Medulla oblongata (tissue), 1 donor: ENCODE measurements around the gene NOXO1.

ENCODE experiments used
- DNase-seq: peaks from one replicate; pipeline ENCODE4 v3.0.0-alpha.2; 2015; ENCODE audit errors: extremely low spot score

The NOXO1 gene

DNA sequence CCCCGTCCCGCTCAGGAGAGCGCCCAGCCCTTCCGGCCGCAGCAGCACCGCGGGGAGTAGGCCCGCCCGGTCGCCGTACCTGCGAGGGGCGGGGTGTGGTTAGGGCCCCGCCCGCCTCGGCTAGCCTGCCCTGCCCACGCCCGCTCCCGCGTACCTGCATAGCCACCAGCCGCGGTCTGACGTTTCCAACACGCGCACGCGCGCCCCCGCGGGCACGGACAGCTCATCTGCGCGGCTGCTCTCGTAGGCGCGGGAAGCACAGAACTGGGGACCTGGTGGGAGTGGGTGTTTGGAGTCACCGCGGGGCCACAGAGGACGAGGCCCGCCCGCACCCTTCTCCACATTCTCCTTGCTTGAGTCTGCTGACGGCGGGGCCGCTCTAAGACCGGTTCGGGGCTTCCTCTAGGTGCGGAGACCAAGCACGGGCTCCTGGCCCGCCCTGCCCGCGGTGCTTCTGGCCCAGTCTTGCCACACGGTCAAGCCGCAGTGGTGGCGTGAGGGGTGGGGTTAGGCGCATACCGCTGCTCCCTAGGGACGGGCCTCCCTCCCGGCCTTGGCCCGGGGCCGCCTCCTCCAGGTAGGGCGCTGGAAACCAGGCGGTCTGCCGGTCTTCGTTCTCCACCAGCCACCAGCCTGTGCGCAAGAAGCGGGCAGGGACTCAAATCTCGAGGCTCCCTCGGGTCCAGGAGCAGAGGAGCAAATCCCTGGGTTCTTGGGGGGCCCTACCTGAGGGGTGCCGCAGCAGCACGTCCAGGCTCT, 1.8 kb downstream of the NOXO1 start:
- no peak for DNase-seq

DNA sequence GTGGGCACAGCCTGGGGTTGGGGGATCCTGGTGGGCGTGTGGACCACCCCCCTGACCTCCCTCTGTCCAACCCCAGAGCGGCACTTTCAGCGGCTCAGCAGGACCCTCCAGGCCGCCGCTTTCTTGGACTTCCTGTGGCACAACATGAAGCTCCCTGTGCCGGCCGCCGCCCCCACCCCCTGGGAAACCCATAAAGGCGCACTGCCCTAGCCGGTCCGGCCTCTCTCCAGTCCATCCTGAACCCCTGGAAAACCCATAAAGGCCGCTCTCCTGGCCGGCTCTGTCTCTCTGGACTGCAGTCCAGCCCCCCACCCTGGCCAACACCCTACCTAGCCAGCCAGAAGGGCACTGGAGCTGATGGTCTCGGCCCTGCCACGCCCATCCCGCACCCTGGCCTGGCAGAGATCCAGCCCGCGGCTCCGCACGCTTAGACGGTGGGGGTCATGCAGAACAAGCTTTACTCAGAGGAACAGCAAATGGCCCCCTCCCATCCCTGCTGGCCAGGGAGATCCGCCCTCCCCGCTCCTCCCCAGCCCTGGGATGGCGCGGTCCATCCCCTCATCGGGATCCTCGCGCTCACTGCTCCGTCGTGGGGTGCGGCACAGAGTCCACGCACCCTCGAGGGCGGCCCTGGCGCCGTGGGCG, 2.7 kb downstream of the NOXO1 start:
- DNase-seq, result no peak

DNA sequence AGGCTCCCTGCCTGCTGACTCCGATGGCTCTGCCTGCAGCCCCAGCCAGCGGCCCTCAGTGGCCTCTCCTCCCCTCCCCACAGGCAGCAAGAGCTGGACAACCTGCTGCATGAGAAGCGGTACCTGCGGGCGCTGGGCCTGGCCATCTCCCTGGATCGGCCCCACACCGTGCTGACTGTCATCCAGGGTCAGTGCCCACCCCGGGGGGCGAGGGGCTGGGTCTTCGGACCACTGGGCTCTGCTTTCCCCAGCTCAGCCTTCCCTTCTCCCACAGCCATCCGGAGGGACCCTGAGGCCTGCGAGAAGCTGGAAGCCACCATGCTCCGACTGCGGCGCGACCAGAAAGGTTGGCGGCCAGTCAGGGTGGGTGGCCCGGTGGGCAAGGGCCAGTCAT, 3.4 kb downstream of the NOXO1 start:
- no peak for DNase-seq

DNA sequence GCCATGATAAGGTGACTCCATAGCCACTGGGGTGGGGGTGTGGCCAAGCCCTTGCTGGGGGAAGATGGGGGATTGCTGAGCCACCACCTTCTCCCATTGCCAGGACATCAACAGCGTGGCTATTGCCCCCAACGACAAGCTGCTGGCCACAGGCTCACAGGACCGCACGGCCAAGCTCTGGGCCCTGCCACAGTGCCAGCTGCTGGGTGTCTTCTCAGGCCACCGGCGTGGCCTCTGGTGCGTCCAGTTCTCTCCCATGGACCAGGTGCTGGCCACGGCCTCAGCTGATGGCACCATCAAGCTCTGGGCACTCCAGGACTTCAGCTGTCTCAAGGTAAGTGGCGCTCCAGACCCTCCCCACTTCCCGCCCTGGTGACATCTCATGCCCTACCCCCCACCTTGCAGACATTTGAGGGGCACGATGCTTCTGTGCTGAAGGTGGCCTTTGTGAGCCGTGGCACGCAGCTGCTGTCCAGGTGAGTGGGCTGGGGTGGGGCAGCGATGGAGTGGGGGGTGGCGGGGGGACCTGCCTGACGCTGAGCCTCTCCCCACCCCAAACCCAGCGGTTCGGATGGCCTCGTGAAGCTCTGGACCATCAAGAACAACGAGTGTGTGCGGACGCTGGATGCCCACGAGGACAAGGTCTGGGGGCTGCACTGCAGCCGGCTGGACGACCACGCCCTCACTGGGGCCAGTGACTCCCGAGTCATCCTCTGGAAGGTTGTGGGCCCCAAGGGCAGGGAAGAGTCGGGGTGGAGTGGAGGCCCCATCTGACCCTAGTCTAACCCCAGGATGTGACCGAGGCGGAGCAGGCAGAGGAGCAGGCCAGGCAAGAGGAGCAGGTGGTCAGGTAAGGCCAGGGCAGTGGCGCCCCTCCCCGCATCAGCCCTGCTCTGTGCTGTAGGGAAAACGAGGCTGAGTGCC, 4.1 kb downstream of the NOXO1 start:
- no peak for DNase-seq

DNA sequence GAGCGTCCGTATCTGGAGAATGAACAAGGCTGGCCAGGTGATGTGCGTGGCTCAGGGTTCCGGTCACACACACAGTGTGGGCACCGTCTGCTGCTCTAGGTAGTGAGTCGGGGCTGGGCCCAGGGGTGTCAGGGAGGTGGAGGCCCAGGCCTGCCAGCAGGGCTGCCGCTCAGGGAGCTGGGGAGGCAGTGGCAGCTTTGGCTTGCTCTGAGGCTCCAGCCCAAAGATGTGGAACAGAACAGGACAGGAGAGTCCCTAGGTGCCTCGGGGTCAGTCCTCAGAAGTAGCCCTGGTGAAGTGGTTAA, 5.1 kb downstream of the NOXO1 start:
- no peak for DNase-seq

DNA sequence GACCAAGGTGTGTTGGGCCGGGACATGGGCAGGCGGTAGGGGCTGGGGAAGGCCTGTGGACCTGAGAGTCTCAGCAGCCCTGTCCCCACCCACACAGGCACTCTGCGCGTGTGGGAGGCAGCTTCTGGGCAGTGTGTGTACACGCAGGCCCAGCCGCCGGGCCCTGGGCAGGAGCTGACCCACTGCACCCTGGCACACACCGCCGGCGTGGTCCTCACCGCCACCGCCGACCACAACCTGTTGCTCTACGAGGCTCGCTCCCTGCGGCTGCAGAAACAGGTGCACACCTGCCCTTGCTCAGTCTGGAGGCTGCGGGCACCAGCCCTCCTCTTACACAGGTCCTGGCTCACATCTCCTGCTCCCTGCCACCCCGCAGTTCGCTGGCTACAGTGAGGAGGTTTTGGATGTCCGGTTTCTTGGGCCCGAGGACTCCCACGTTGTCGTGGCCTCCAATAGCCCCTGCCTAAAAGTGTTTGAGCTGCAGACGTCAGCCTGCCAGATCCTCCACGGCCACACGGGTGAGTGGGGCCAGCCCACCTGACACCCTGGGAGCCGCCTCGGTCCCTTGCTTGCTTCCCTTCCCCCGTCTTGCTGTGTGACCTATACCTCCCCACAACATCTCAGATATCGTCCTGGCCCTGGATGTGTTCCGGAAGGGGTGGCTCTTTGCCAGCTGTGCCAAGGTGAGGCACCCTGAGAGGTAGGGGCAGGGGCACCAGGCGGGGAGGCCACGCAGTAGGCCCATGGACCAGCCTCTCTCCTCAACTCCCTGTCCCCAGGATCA, 5.6 kb downstream of the NOXO1 start:
- no peak for DNase-seq

DNA sequence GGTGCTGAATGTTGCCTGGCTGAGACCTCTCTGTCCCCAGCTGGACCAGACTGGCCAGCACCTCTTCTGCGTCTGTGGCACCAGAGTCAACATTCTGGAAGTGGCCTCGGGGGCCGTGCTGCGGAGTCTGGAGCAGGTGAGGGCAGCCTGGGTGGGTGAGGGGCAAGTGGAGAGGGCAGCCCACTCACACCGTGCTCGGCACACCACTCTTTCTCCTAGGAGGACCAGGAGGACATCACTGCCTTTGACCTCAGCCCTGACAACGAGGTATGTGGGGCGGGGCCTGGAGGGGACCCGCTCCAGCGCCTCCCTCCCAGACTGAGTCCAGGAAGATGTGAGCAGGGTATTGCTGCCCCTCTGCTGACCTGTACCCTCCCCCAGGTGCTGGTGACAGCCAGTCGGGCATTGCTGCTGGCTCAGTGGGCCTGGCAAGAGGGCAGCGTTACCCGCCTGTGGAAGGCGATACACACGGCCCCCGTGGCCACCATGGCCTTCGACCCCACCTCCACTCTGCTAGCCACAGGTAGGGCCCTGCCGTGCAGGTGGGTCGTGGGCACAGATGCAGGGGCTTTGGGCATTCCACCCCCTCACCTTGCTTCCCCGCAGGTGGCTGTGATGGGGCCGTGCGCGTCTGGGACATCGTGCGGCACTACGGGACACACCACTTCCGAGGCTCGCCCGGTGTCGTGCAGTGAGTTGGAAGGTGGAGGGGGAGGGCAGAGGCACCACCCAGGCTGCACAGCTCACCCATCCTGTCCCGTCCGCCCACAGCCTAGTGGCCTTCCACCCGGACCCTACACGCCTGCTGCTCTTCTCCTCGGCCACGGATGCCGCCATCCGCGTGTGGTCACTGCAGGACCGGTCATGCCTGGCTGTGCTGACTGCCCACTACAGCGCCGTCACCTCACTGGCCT, 6.9 kb downstream of the NOXO1 start:
- no peak for DNase-seq

DNA sequence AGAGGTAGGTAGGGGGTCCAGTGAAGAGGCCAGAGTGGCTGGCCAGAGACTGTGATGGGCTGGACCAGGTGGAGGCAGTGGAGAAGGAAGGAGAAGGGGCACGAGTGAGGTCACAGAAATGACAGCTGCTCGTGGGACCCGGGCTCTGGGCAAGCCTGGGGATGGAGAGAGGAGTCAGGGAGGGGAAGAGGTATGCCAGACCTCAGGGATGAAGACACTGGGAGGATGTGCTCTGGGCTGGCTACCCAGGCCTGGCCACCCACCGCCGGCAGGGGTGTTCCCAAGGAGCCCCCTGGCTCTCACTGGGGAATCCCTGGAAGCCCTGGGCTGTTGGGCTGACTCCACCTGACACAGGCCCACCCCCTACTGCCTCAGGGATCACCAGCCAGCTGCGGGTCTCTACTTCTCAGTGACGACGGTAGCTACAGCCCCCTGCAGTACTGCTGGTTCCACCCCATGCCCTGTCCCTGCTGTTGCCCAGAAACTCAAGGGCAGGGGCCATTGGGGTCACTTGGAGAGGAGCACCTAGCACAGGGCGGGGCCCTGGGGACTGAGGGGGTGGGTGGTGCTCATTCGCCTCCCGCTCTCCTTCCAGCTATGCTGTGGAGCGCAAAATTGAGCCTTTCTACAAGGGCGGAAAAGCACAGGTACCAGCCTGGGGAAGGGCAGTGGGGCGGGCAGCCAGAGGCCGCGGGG, 7.7 kb downstream of the NOXO1 start:
- no peak for DNase-seq

DNA sequence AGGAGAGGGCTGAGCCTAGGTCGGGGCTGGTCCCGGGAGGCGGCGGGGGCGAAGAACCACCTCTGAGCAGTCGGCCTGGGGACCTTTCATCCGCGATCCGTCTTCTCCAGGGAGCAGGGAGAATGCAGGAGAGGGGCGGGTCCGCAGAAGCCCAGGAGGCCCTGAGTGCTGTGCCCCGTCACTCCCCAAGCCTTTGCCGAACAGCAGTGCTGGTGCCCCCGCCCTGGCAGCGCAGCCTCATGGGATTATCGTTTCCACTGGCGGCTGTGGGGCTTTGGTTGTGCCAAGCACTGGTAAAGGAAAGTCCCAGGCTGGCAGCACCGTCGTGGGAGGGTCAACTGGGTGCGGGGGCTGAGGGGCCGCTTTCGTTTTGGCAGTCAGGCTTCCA, 8.8 kb downstream of the NOXO1 start:
- no peak for DNase-seq

DNA sequence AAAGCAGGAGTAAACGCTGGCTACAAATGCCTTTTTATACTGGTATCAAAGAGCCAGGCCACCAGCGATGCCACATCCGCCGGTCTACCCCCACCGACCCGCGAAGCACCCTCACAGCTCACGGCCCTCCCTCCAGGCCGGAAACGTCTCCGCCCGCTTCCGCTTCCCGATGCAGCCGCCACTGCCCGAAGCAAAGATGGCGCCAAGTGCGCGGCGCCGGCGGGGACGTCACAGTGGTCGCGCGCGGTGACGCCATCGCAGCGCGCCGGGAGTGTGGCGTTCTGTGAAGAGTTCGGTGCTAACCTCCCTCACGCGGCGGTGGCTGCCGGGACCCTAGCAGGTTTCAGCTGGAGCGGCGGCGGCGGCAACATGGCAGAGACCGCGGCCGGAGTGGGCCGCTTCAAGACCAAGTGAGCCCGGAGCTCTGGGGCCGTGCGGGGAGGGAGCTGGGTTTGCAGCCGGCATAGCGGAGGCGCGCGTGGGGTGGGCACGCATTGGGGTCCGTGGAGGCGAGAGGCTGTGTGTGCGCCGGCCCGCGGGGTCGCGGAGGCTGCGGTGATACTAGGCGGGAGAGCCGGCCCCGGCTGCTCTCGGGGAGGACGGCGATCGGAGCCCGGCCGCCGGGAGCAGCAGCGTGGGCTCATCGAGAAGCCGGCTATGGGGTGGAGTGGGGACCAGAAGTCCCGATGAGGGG, 9.3 kb downstream of the NOXO1 start, which contains the start of gene TBL3:
TBL3 (plus strand) TSS at position 258 of the 694 bp plus-strand sequence; CDS start at position 370, 112 bp downstream.
- peak; percentile 94 for DNase-seq

DNA sequence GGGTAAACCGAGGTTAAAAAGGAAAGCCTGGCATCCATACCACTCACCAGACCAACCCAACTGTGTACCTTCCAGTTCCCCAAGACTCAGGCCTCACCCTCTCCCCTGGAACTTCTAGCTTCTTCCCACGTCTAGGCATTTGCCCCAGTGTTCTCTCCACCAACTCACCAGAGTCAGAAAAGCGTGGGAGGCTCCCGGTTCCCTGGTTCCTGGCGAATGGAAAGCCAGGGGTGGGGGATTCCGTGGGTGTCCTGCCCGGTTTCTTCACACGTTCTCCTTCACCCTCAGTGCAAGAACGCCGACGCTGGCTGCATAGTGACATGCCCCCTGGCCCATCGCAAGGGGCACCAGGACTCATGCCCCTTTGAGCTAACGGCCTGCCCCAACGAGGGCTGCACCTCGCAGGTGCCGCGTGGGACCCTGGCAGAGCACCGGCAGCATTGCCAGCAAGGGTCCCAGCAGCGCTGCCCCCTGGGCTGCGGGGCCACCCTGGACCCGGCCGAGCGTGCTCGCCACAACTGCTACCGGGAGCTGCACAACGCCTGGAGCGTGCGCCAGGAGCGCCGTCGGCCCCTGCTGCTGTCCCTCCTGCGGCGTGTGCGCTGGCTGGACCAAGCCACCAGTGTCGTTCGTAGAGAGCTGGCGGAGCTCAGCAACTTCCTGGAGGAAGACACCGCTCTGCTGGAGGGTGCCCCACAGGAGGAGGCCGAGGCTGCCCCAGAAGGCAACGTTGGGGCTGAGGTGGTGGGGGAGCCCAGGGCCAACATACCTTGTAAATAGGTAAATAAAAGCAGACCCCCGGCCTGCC, 12.9 kb downstream of the NOXO1 start:
- no peak for DNase-seq

DNA sequence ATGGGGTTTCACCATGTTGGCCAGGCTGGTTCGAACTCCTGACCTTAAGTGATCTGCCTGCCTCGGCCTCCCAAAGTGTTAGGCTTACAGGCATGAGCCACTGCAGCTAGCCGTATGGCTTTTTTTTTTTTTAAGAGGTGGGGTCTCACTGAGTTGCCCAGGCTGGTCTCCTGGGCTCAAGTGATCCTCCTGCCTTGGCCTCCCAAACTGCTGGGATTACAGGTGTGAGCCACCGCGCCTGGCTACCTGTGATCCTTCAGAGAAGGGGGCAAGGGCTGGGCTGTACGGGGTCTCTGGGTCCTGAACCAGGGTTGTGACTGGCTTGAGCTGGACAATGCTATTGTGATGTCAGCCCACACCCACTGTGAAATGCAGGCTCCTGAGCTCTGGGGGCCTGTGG, 14.8 kb downstream of the NOXO1 start, which contains the start of gene RNF151:
RNF151 (plus strand) TSS at position 397 of the 400 bp plus-strand sequence. CDS start 26 bp downstream, outside the sequence.
- no peak for DNase-seq

DNA sequence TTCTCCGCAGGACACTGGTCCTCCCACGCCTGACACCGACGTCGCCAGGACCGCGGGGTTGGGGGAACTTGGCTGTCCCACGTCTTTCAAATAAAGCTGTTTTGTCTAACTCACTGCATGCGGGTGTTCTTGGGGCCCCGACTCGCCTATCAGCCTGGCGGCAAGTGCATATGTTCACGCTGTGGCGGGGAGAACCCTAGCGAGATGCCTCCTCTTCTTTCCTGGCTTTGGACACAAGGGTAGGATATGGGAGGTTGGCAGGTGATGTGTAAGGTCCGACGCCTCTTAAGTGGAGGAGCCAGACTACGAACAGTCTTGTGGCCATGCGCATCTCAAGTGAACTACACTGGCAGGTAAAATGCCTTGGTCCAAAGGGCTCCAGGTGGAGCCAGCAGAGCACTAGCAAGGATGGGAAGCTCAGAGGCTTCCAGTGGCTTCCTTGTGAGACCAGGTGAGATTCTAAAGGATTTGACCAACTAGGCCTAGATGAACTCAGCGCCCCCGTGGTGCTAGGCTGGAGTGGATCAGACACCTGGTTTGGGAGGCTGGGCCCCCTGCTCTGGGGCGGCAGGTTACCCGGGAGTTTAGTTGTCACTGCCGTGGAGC, 15.8 kb downstream of the NOXO1 start:
- DNase-seq, result no peak

DNA sequence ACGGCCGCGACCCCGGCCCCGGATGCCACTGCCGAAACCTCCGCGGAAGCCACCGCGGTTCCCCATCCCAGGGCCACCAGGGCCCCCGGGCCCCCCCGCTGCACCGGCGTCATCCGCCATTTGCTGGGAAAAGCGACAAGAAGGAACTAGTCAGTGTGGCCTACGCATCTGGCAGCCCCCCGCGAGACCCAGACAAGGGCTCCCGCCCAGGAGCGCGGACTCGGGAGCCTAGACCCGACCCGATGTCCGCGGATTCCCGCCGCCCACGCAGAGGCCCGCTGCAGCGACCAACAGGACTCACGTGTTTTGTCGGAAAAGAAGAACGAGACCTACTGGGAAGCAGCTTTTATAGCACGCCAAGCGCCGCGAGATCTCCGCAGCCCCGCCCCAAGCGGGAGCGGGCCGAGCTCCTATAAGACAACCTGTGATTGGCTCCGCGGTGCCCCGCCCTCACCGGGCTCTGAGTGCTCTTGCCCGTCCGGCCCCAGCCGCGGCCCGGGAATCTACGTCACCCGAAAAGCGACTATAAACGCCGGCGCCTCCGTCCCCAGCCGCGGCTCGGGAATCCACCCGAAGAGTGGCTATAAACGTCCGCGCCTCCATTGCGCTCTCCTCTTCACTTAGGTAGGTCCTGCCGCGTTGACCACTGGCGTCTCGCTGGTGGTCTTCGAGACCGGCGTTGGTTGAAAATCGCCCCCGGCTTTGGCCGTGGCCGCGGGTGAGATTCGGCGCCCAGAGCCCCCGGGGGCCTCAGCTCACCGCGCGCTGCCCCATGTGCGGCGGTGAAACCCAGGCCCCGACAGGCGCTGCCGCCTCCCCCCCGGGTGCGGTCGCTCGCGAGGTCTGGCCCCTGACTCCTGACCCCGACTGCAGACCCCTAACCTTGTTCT, 16.5 kb downstream of the NOXO1 start, which contains the start of gene RPS2:
RPS2 (minus strand) TSS at position 321 of the 890 bp plus-strand sequence; CDS start at position 120, 201 bp downstream.
- peak; percentile 98 for DNase-seq

DNA sequence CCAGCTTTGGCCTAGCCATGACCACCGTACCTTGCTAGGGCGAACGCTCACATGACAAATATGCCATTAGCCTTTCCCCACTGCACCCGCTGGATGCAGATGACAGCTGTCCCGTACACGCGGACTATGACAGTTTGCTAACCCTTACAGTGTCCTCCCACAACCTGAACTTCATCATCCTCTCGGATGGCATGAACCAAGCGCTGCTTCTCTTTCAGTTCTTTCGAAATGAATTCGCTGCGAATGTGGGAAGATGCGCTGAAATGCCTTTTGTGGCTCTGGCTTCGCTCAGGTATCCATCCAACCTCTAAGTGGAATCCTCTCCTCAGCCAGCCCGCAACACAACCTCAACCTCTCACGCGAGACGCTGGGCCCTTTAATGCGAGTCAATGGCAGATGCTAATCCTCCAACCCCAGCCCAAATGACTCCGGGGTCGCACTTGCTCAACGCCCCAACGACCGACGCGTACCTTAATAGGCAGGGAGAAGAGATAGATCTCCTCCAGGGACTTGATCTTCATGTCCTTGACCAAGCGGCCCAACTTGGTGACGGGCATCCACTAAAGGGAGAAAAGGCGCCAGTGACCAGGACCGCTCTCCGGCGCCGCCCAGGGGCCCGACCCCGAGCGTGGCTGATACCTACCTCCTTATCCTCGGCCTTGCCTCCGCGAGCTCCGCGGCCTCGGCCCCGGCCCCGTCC, 17.3 kb downstream of the NOXO1 start:
- peak; percentile 12 for DNase-seq
